Liver (tissue), 9 donors: Measurements from ENCODE around the gene RGS18. TPM values are rescaled to one million over a fixed set of nuclear protein-coding genes. Genes with fewer than 3 reads are reported as not detected.

Experiments
- DNase-seq: peaks from one replicate; pipeline ENCODE4 v3.0.0-alpha.2; 2017; ENCODE audit warnings: low spot score
- H3K27ac ChIP-seq, 2 donors: one replicate each; pipeline ENCODE4 v1.7.0; 2013; ENCODE audit warnings: inconsistent platforms in 2 of 2, low read length in 2 of 2, control low read depth in 1 of 2, low read depth in 1 of 2, mild to moderate bottlenecking in 1 of 2
- H3K27me3 ChIP-seq, 4 donors: one replicate each; pipeline versions ENCODE4 v1.6.1 to v1.7.0; 2013; ENCODE audit warnings: low read length in 3 of 4, inconsistent platforms in 1 of 4, mild to moderate bottlenecking in 1 of 4, moderate library complexity in 1 of 4; ENCODE audit not compliant: control insufficient read depth in 4 of 4, insufficient read depth in 4 of 4
- H3K36me3 ChIP-seq, 4 donors: one replicate each; pipeline versions ENCODE4 v1.6.1 to v1.7.0; 2013; ENCODE audit warnings: low read length in 3 of 4, mild to moderate bottlenecking in 3 of 4, low read depth in 1 of 4, moderate library complexity in 1 of 4; ENCODE audit not compliant: control insufficient read depth in 4 of 4, insufficient read depth in 3 of 4
- H3K4me1 ChIP-seq, 4 donors: one replicate each; pipeline versions ENCODE4 v1.6.1 to v1.7.0; 2013; ENCODE audit warnings: low read length in 3 of 4, mild to moderate bottlenecking in 3 of 4, moderate library complexity in 1 of 4; ENCODE audit not compliant: control insufficient read depth in 4 of 4, insufficient read depth in 4 of 4
- H3K4me3 ChIP-seq, 3 donors: one replicate each; pipeline versions ENCODE4 v1.6.1 to v1.7.0; 2013; ENCODE audit warnings: low read length in 3 of 3, control low read depth in 1 of 3, low read depth in 1 of 3, mild to moderate bottlenecking in 1 of 3
- H3K9ac ChIP-seq, 2 donors: one replicate each; pipeline ENCODE4 v1.7.0; 2013; ENCODE audit warnings: low read length in 2 of 2, mild to moderate bottlenecking in 2 of 2, moderate library complexity in 2 of 2, control low read depth in 1 of 2, low read depth in 1 of 2
- H3K9me3 ChIP-seq, 4 donors: one replicate each; pipeline versions ENCODE4 v1.6.1 to v1.7.0; 2013; ENCODE audit warnings: low read length in 3 of 4; ENCODE audit not compliant: control insufficient read depth in 4 of 4
- EGR1 ChIP-seq, 2 donors: IDR thresholded peaks; 2 replicates each; pipeline ENCODE4 v1.6.1; 2016 to 2018; ENCODE audit warnings: antibody characterized with exemption in 2 of 2, low read depth in 2 of 2
- FOXA1 ChIP-seq: IDR thresholded peaks from 2 replicates; pipeline ENCODE4 v1.6.1; 2016; ENCODE audit warnings: antibody characterized with exemption
- FOXA2 ChIP-seq: IDR thresholded peaks from 2 replicates; pipeline ENCODE4 v1.6.1; 2016; ENCODE audit warnings: antibody characterized with exemption
- GABPA ChIP-seq, 2 donors: IDR thresholded peaks in 1 of 2; conservative IDR thresholded peaks in 1 of 2; 2 replicates each; pipeline ENCODE4 v1.6.1; 2016; ENCODE audit warnings: antibody characterized with exemption in 2 of 2, mild to moderate bottlenecking in 1 of 2, moderate library complexity in 1 of 2
- HNF4A ChIP-seq, 2 donors: conservative IDR thresholded peaks; 2 replicates each; pipeline ENCODE4 v1.6.1; 2016; ENCODE audit warnings: antibody characterized with exemption in 2 of 2, mild to moderate bottlenecking in 2 of 2
- HNF4G ChIP-seq: IDR thresholded peaks from 2 replicates; pipeline ENCODE4 v1.6.1; 2016; ENCODE audit warnings: antibody characterized with exemption
- JUND ChIP-seq, 2 donors: IDR thresholded peaks; 2 replicates each; pipeline ENCODE4 v1.6.1; 2016; ENCODE audit warnings: antibody characterized with exemption in 2 of 2
- MAX ChIP-seq: IDR thresholded peaks from 2 replicates; pipeline ENCODE4 v1.6.1; 2016; ENCODE audit warnings: antibody characterized with exemption
- NR2F2 ChIP-seq: IDR thresholded peaks from 2 replicates; pipeline ENCODE4 v1.6.1; 2016; ENCODE audit warnings: antibody characterized with exemption
- RAD21 ChIP-seq, 2 donors: IDR thresholded peaks; 2 replicates each; pipeline ENCODE4 v1.6.1; 2016; ENCODE audit warnings: antibody characterized with exemption in 2 of 2, mild to moderate bottlenecking in 2 of 2
- RXRA ChIP-seq, 2 donors: IDR thresholded peaks; 2 replicates each; pipeline ENCODE4 v1.6.1; 2017 to 2018; ENCODE audit warnings: antibody characterized with exemption in 2 of 2, mild to moderate bottlenecking in 1 of 2
- SP1 ChIP-seq: IDR thresholded peaks from 2 replicates; pipeline ENCODE4 v1.6.1; 2018; ENCODE audit warnings: antibody characterized with exemption, mild to moderate bottlenecking
- TAF1 ChIP-seq: conservative IDR thresholded peaks from 2 replicates; pipeline ENCODE4 v1.6.1; 2016; ENCODE audit warnings: antibody characterized with exemption, mild to moderate bottlenecking
- YY1 ChIP-seq: IDR thresholded peaks from 2 replicates; pipeline ENCODE4 v1.6.1; 2016; ENCODE audit warnings: antibody characterized with exemption, mild to moderate bottlenecking
- ZBTB33 ChIP-seq: IDR thresholded peaks from 2 replicates; pipeline ENCODE4 v1.6.1; 2016; ENCODE audit warnings: antibody characterized with exemption
- WGBS: extraction: QIAGEN DNeasy Blood & Tissue Kit; methylation state at CpG from one replicate; pipeline ENCODE4 v1.1.7; 2013; 5-methylcytosine and 5-hydroxymethylcytosine counted together
- polyA plus RNA-seq, 2 donors: library from polyadenylated mRNA; stranded (reverse) in 1 of 2; unstranded in 1 of 2; fragments of 200-250 nt in 1 of 2; fragments of >200 nt in 1 of 2; fragmentation: Nextera tagmentation in 1 of 2; extraction: Ambion mirVana in 1 of 2; gene quantifications; one replicate each; pipeline versions ENCODE4 v1.2.1 to v1.2.3, GENCODE V29; 2013 to 2015
- total RNA-seq, 2 donors: library from RNA; depleted of rRNA; stranded (reverse); fragments of >200 nt; gene quantifications; one replicate each; pipeline ENCODE4 v1.2.3, GENCODE V29; 2014
- TF ChIP-seq, protein P1 (sequence below): fragments of 150-350 bp; IDR thresholded peaks from 2 replicates; pipeline ENCODE4 v1.5.1; 2017; ENCODE audit warnings: improper control_type of control experiment, low read depth, low read length; ENCODE audit not compliant: missing input control
- TF ChIP-seq, protein P2 (sequence below): IDR thresholded peaks from 2 replicates; pipeline ENCODE4 v1.6.1; 2016; ENCODE audit warnings: antibody characterized with exemption
- TF ChIP-seq, protein P3 (sequence below): IDR thresholded peaks from 2 replicates; pipeline ENCODE4 v1.6.1; 2016; ENCODE audit warnings: antibody characterized with exemption, mild to moderate bottlenecking
- donor health status: healthy.
- donor health status: healthy.
- donor health status: healthy.
- donor health status: healthy.
- donor health status: healthy.

Gene RGS18
- total and polyA plus RNA-seq, 4 donors: 1.0 to 11.1 (median 1.8) TPM

- TF ChIP-seq NR2F2: no peak
- TF ChIP-seq, protein P1, sequence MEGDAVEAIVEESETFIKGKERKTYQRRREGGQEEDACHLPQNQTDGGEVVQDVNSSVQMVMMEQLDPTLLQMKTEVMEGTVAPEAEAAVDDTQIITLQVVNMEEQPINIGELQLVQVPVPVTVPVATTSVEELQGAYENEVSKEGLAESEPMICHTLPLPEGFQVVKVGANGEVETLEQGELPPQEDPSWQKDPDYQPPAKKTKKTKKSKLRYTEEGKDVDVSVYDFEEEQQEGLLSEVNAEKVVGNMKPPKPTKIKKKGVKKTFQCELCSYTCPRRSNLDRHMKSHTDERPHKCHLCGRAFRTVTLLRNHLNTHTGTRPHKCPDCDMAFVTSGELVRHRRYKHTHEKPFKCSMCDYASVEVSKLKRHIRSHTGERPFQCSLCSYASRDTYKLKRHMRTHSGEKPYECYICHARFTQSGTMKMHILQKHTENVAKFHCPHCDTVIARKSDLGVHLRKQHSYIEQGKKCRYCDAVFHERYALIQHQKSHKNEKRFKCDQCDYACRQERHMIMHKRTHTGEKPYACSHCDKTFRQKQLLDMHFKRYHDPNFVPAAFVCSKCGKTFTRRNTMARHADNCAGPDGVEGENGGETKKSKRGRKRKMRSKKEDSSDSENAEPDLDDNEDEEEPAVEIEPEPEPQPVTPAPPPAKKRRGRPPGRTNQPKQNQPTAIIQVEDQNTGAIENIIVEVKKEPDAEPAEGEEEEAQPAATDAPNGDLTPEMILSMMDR: no peak
- TF ChIP-seq JUND (IDR thresholded peaks at IDR 0.05): no peak
- TF ChIP-seq, protein P2, sequence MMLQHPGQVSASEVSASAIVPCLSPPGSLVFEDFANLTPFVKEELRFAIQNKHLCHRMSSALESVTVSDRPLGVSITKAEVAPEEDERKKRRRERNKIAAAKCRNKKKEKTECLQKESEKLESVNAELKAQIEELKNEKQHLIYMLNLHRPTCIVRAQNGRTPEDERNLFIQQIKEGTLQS: no peak
- no peak for TF ChIP-seq FOXA1
- no peak for TF ChIP-seq GABPA (IDR thresholded peaks at IDR 0.05 in 1 of 2, conservative IDR thresholded peaks at IDR 0.05 in 1 of 2)
- no peak for TF ChIP-seq ZBTB33
- no peak for TF ChIP-seq HNF4G
- TF ChIP-seq YY1: no peak
- no peak for TF ChIP-seq RAD21 (IDR thresholded peaks at IDR 0.05)
- TF ChIP-seq TAF1: no peak
- TF ChIP-seq, protein P3, sequence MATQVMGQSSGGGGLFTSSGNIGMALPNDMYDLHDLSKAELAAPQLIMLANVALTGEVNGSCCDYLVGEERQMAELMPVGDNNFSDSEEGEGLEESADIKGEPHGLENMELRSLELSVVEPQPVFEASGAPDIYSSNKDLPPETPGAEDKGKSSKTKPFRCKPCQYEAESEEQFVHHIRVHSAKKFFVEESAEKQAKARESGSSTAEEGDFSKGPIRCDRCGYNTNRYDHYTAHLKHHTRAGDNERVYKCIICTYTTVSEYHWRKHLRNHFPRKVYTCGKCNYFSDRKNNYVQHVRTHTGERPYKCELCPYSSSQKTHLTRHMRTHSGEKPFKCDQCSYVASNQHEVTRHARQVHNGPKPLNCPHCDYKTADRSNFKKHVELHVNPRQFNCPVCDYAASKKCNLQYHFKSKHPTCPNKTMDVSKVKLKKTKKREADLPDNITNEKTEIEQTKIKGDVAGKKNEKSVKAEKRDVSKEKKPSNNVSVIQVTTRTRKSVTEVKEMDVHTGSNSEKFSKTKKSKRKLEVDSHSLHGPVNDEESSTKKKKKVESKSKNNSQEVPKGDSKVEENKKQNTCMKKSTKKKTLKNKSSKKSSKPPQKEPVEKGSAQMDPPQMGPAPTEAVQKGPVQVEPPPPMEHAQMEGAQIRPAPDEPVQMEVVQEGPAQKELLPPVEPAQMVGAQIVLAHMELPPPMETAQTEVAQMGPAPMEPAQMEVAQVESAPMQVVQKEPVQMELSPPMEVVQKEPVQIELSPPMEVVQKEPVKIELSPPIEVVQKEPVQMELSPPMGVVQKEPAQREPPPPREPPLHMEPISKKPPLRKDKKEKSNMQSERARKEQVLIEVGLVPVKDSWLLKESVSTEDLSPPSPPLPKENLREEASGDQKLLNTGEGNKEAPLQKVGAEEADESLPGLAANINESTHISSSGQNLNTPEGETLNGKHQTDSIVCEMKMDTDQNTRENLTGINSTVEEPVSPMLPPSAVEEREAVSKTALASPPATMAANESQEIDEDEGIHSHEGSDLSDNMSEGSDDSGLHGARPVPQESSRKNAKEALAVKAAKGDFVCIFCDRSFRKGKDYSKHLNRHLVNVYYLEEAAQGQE: no peak
- TF ChIP-seq EGR1 (IDR thresholded peaks at IDR 0.05; ENCODE audit: low read depth in 2 of 2): no peak
- no peak for TF ChIP-seq RXRA (IDR thresholded peaks at IDR 0.05)
- no peak for TF ChIP-seq HNF4A (conservative IDR thresholded peaks at IDR 0.05)
- TF ChIP-seq FOXA2: no peak
- TF ChIP-seq MAX: no peak
- TF ChIP-seq SP1: no peak
- Histone ChIP-seq H3K9ac (no peak overlapping the region), H3K9me3 (no peaks in the 10 kb centered on the region), H3K4me1 (no peaks in the 10 kb centered on the region), H3K27ac (no peak overlapping the region), H3K36me3 (no peaks in the 10 kb centered on the region), H3K4me3 (no peak overlapping the region), H3K27me3 (no peaks in the 10 kb centered on the region)
- no peak for DNase-seq
- 18% methylated on average over 6 of the region's 6 CpGs for WGBS
Measured at GRCh38 chr1:192170196-192170984, 12.1 kb downstream of the RGS18 start.
